Stimulated activated CD8-positive, alpha-beta memory T cell treated with anti-CD3 and anti-CD28 coated beads, Interleukin-7, amount 100 ng/mL, for 1 hour (primary cell): ENCODE data around the gene MMP21.

Experiments
- DNase-seq, 2 donors: peaks; one replicate each; pipeline ENCODE4 v3.0.0-alpha.2; 2020; ENCODE audit warnings: low read depth in 2 of 2

Gene MMP21

GRCh38 chr10:125765835-125766234, 9.8 kb downstream of the MMP21 start:
- DNase-seq: no peak

- DNase-seq: no peak
These were observed 12.7 kb downstream of the MMP21 start for GRCh38 chr10:125762692-125763648.

GRCh38 chr10:125761961-125762360, 13.7 kb downstream of the MMP21 start:
- DNase-seq: no peak

- DNase-seq: no peak
These were observed 17.9 kb downstream of the MMP21 start for GRCh38 chr10:125757742-125758141.

- DNase-seq: no peak
These were observed 18.7 kb downstream of the MMP21 start for GRCh38 chr10:125756853-125757487.

- no peak for DNase-seq
These were observed 19.4 kb downstream of the MMP21 start for GRCh38 chr10:125756196-125756595.

GRCh38 chr10:125747417-125747816, 28.2 kb downstream of the MMP21 start:
- DNase-seq: no peak

GRCh38 chr10:125744909-125745308, 30.7 kb downstream of the MMP21 start:
- no peak for DNase-seq

GRCh38 chr10:125742465-125742864, 33.2 kb downstream of the MMP21 start:
- no peak for DNase-seq

GRCh38 chr10:125739994-125740679, 35.5 kb downstream of the MMP21 start:
- DNase-seq: no peak

GRCh38 chr10:125738206-125738605, 37.4 kb downstream of the MMP21 start:
- DNase-seq: no peak

GRCh38 chr10:125734823-125735222, 40.8 kb downstream of the MMP21 start:
- DNase-seq: no peak

- DNase-seq: no peak
These were observed 41.5 kb downstream of the MMP21 start for GRCh38 chr10:125734148-125734547.

- DNase-seq: no peak
These were observed 48.2 kb downstream of the MMP21 start for GRCh38 chr10:125727436-125727835.

GRCh38 chr10:125726914-125727313, 48.7 kb downstream of the MMP21 start:
- no peak for DNase-seq

- DNase-seq: no peak
These were observed 52.8 kb downstream of the MMP21 start for GRCh38 chr10:125722811-125723210.

- no peak for DNase-seq
These were observed 54.6 kb downstream of the MMP21 start for GRCh38 chr10:125721035-125721434.

GRCh38 chr10:125720002-125720382, 55.6 kb downstream of the MMP21 start:
- no peak for DNase-seq

- DNase-seq: peak; percentile 97 to 98
These were observed 56.2 kb downstream of the MMP21 start, which contains the start of gene EDRF1 for GRCh38 chr10:125719173-125720001. Gene EDRF1, plus strand, starts transcription at chr10:125719709. Its CDS starts 99 bp downstream, at chr10:125719808.
